VCaP (cell line): Measurements from ENCODE around the gene MYO16.

Source experiments
- H3K27ac ChIP-seq: fragments of 450-650 bp; 2 replicates; pipeline ENCODE4 v1.5.1; 2017
- CTCF ChIP-seq: fragments of 450-650 bp; conservative IDR thresholded peaks from 2 replicates; pipeline ENCODE4 v1.5.1; 2017; ENCODE audit warnings: mild to moderate bottlenecking, moderate library complexity

Gene MYO16

GRCh38 chr13:108915634-108916512, 286.5 kb downstream of the MYO16 start:
- no peak overlapping the region for H3K27ac ChIP-seq
- no peak for TF ChIP-seq CTCF

GRCh38 chr13:108917581-108917980, 288.2 kb downstream of the MYO16 start:
- H3K27ac ChIP-seq = no peak overlapping the region
- TF ChIP-seq CTCF = no peak

- peak overlapping the region; percentile 42 for H3K27ac ChIP-seq
Observed at GRCh38 chr13:108919036-108919907, 289.9 kb downstream of the MYO16 start.

GRCh38 chr13:108920137-108920536, 290.7 kb downstream of the MYO16 start:
- H3K27ac ChIP-seq = peak overlapping the region; percentile 42
- TF ChIP-seq CTCF = no peak

More at GRCh38 chr13:108919036-108919907, 289.9 kb downstream of the MYO16 start:
- TF ChIP-seq CTCF = no peak

GRCh38 chr13:108921238-108921637, 291.8 kb downstream of the MYO16 start:
- no peak for TF ChIP-seq CTCF
- no peak overlapping the region for H3K27ac ChIP-seq

GRCh38 chr13:108922108-108922507, 292.7 kb downstream of the MYO16 start:
- no peak for TF ChIP-seq CTCF
- no peak overlapping the region for H3K27ac ChIP-seq

- TF ChIP-seq CTCF = no peak
- no peak overlapping the region for H3K27ac ChIP-seq
Observed at GRCh38 chr13:108923386-108924047, 294.1 kb downstream of the MYO16 start.
